ENCODE data around the gene TSPAN17.

DNA sequence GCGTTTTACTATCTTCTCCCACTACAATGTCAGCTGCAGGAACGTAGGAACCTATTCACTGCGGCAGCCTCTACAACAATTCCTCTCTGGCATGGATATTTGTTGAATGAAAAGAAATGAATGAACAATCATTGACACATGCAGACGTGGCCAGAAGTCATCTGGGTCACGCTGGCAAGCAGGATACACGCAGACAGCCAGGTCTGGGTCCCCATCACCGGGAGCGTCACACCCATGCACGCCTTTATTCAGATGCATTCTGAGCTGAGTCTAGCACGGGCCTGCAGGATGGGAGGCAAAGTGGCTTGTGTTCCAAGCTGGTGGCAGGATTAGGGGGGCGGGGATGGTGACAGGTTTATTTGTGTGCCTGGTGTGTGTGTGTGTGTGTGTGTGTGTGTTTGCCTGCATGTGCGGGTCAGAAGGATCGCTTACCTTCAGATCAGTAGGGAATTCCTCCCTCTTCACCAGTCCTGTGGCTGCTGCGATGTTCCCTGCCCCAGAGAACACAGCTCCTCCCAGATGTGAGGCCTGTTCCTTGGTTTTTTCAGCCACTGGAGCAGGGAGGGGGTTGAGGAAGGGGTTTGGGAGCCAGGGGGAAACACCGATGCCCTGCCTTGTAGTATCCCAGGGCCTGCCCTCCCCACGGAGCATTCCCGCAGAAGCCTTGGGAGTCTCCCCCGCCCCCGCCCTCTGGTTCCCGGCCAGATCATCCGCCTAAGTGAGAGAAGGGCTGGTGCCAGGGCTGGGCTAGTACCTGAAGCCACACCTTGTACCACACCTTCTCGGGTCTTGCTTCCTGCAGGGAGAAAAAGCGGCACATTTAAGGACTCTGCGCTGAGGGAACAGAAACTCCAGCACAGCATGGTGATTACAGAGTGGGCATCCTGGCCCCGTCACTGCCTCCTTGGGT, 21.1 kb upstream of the TSPAN17 start:
- no peak for TF ChIP-seq POLR2A (IDR thresholded peaks at IDR 0.05)
- TF ChIP-seq, protein P1, sequence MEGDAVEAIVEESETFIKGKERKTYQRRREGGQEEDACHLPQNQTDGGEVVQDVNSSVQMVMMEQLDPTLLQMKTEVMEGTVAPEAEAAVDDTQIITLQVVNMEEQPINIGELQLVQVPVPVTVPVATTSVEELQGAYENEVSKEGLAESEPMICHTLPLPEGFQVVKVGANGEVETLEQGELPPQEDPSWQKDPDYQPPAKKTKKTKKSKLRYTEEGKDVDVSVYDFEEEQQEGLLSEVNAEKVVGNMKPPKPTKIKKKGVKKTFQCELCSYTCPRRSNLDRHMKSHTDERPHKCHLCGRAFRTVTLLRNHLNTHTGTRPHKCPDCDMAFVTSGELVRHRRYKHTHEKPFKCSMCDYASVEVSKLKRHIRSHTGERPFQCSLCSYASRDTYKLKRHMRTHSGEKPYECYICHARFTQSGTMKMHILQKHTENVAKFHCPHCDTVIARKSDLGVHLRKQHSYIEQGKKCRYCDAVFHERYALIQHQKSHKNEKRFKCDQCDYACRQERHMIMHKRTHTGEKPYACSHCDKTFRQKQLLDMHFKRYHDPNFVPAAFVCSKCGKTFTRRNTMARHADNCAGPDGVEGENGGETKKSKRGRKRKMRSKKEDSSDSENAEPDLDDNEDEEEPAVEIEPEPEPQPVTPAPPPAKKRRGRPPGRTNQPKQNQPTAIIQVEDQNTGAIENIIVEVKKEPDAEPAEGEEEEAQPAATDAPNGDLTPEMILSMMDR (IDR thresholded peaks at IDR 0.05), result no peak

Measured in lower leg skin (tissue), 3 donors.